Suprapubic skin (tissue), 4 donors: Measurements from ENCODE around the gene TNFRSF14. TPM values are rescaled to one million over a fixed set of nuclear protein-coding genes. Genes with fewer than 3 reads are reported as not detected.

ENCODE experiments used
- DNase-seq, 2 donors: peaks; one replicate each; pipeline ENCODE4 v3.0.0-alpha.2; 2019; ENCODE audit warnings: low spot score in 2 of 2
- H3K27ac ChIP-seq: fragments of 200-600 bp; sonication (generic); one replicate; pipeline ENCODE4 v1.5.1; 2019
- H3K27me3 ChIP-seq: fragments of 200-600 bp; sonication (generic); one replicate; pipeline ENCODE4 v1.5.1; 2019
- H3K36me3 ChIP-seq: fragments of 200-600 bp; sonication (generic); one replicate; pipeline ENCODE4 v1.5.1; 2019
- H3K4me1 ChIP-seq: fragments of 200-600 bp; sonication (generic); one replicate; pipeline ENCODE4 v1.5.1; 2019
- H3K4me3 ChIP-seq: fragments of 200-600 bp; sonication (generic); one replicate; pipeline ENCODE4 v1.5.1; 2019; ENCODE audit warnings: mild to moderate bottlenecking
- H3K9me3 ChIP-seq: fragments of 200-600 bp; sonication (generic); one replicate; pipeline ENCODE4 v1.5.1; 2019
- CTCF ChIP-seq, 2 donors: fragments of 200-600 bp in 1 of 2; fragments of 450-650 bp in 1 of 2; sonication (generic) in 1 of 2; IDR thresholded peaks; one replicate each; pipeline ENCODE4 v1.5.1; 2016 to 2019; ENCODE audit warnings: antibody characterized with exemption in 2 of 2, mild to moderate bottlenecking in 1 of 2, moderate library complexity in 1 of 2
- EP300 ChIP-seq: sonication (generic); formaldehyde crosslinking; IDR thresholded peaks from one replicate; pipeline ENCODE4 v1.6.1; 2017; ENCODE audit warnings: antibody characterized with exemption
- POLR2A ChIP-seq, 2 donors: fragments of 450-650 bp; IDR thresholded peaks; one replicate each; pipeline ENCODE4 v1.6.1; 2017; ENCODE audit warnings: antibody characterized with exemption in 2 of 2, mild to moderate bottlenecking in 2 of 2, moderate library complexity in 2 of 2
- POLR2AphosphoS5 ChIP-seq, 3 donors: sonication (generic); formaldehyde crosslinking; IDR thresholded peaks; one replicate each; pipeline ENCODE4 v1.6.1; 2017; ENCODE audit warnings: antibody characterized with exemption in 3 of 3
- WGBS: methylation state at CpG from one replicate; pipeline ENCODE4 v1.1.5; 2018; 5-methylcytosine and 5-hydroxymethylcytosine counted together
- total RNA-seq, 4 donors: library from RNA; depleted of rRNA; stranded (reverse); fragments of >200 nt; gene quantifications; one replicate each; pipeline ENCODE4 v1.1.0, GENCODE V29; 2016

TNFRSF14 gene
- total RNA-seq: 100 to 1,000 TPM in 1 of 4 donors, 10 to 100 TPM in 3; 33.3 to 111 (median 60.9) TPM

DNA sequence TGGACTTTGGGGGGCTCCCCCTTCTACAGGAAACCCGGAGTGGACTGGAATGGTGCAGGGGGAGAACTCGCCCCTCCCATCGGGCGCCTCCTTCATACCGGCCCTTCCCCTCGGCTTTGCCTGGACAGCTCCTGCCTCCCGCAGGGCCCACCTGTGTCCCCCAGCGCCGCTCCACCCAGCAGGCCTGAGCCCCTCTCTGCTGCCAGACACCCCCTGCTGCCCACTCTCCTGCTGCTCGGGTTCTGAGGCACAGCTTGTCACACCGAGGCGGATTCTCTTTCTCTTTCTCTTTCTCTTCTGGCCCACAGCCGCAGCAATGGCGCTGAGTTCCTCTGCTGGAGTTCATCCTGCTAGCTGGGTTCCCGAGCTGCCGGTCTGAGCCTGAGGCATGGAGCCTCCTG lies at the start of gene TNFRSF14:
TNFRSF14 (plus strand) TSS at position 95 of the 401 bp plus-strand sequence; CDS start at position 389, 294 bp downstream.
- TF ChIP-seq CTCF (IDR thresholded peaks at IDR 0.05) (no peak), EP300 (no peak), POLR2AphosphoS5 (IDR thresholded peaks at IDR 0.05) (no peak), POLR2A (IDR thresholded peaks at IDR 0.05) (no peak)
- Histone ChIP-seq H3K9me3 (no peaks in the 10 kb centered on the region), H3K27ac (peak within 1 kb of the TSS; percentile 94), H3K4me3 (peak within 1 kb of the TSS; percentile 58), H3K27me3 (no peaks in the 10 kb centered on the region), H3K36me3 (peaks cover 29% of the 10 kb centered on the region), H3K4me1 (peaks cover 43% of the 10 kb centered on the region)
- WGBS: 0% methylated on average over 12 of the region's 16 CpGs
- no peak for DNase-seq

DNA sequence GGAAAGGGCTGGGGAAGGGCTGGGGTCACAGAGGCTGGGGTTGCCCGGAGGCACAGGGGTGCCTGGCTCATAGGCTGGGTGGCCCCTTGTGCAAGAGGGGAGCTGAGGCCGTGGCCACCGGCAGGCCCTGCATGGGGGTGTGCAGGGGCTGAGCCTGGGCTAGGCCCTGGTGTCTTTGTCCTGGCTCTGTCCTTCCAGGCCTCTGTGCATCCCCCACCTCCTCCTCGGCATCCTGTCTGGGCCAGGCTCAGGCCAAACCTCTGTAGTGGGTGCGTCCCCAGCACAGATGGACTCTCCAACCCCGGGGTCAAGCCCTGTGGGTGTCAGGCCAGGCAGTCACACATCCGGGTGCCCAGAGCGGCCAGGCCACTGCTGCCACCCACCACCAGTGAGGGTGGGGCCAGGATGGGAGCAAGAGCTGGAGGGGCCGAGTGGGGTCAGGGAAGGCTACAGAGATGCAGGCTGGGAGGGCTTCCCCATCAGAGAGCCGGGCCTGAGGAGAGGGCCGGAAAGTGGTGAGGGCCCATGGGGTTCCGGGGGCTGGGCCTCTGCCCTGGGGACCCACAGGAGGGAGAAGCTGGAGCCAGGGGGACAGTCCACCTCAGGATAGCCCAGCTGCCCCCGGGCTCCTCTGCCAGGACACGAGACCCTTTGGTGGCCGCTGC lies 49.1 kb upstream of the TNFRSF14 start:
- 63% methylated on average over 6 of the region's 15 CpGs for WGBS
- H3K36me3 ChIP-seq: peaks cover 49% of the 10 kb centered on the region
- H3K27me3 ChIP-seq: peaks cover 27% of the 10 kb centered on the region
- no peak overlapping the region for H3K27ac ChIP-seq
- peaks cover 18% of the 10 kb centered on the region for H3K4me1 ChIP-seq
- TF ChIP-seq CTCF (IDR thresholded peaks at IDR 0.05) (no peak), EP300 (no peak), POLR2AphosphoS5 (IDR thresholded peaks at IDR 0.05) (no peak), POLR2A (IDR thresholded peaks at IDR 0.05) (no peak)
- DNase-seq: no peak
- no peaks in the 10 kb centered on the region for H3K9me3 ChIP-seq
- H3K4me3 ChIP-seq: no peak overlapping the region

DNA sequence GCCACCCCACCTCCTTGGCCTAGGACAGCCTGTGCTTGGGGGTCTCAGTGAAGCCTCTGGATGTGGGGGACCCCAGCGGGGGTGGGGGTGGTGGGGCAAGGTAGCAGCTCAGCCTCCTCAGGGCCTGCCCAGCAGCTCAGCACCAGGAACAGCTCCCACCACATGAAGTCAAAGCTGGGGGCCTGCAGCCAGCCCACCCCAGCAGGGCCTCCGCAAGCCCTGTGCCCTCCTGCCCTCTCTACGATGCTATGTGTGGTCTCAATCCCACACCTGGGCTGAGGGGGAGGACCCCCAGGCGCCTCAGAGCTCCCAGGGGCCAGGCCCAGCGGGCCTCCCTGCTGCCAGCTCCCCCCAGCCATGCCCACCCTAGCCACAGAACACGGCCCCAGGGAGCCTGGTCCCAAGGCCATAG lies 48.4 kb upstream of the TNFRSF14 start:
- Histone ChIP-seq H3K27me3 (peaks cover 20% of the 10 kb centered on the region), H3K36me3 (peaks cover 53% of the 10 kb centered on the region), H3K4me1 (peaks cover 18% of the 10 kb centered on the region), H3K9me3 (no peaks in the 10 kb centered on the region), H3K27ac (no peak overlapping the region), H3K4me3 (no peak overlapping the region)
- DNase-seq: no peak
- no peak for TF ChIP-seq POLR2AphosphoS5 (IDR thresholded peaks at IDR 0.05)
- no peak for TF ChIP-seq EP300
- WGBS: no CpG with 5 or more reads among the region's 6 CpGs

DNA sequence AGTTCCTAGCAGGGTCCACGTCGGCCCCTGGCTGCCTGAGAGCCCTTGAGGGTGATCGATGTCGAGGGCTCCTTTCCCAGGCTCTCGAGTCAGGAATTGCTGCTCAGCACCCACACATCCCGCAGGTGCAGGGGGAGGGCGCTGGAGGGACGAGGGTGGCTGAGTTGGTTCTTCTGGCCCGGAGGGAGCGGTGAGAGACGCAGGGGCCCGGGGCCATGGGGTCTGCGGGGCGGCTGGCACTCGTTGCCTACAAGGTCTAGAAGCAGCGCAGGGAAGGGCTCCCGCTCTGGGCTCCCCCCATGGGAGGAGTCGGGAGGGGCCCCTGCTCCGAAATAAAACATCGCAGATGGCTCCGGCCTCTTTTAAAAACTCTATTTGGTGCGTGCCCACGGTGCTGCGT lies 48.0 kb upstream of the TNFRSF14 start:
- Histone ChIP-seq H3K27me3 (peaks cover 17% of the 10 kb centered on the region), H3K9me3 (no peaks in the 10 kb centered on the region), H3K4me3 (no peak overlapping the region), H3K27ac (no peak overlapping the region), H3K4me1 (peaks cover 18% of the 10 kb centered on the region), H3K36me3 (peaks cover 57% of the 10 kb centered on the region)
- no peak for DNase-seq
- WGBS: 88% methylated on average over 11 of the region's 24 CpGs
- TF ChIP-seq EP300 (no peak), POLR2AphosphoS5 (IDR thresholded peaks at IDR 0.05) (no peak), POLR2A (IDR thresholded peaks at IDR 0.05) (no peak), CTCF (IDR thresholded peaks at IDR 0.05) (no peak)

GRCh38 chr1:2508751-2509150 lies 47.4 kb upstream of the TNFRSF14 start:
- Histone ChIP-seq H3K4me3 (no peak overlapping the region), H3K36me3 (peaks cover 63% of the 10 kb centered on the region), H3K27me3 (peaks cover 13% of the 10 kb centered on the region), H3K27ac (no peak overlapping the region), H3K4me1 (peaks cover 15% of the 10 kb centered on the region), H3K9me3 (no peaks in the 10 kb centered on the region)
- TF ChIP-seq POLR2AphosphoS5 (IDR thresholded peaks at IDR 0.05): no peak
- TF ChIP-seq POLR2A (IDR thresholded peaks at IDR 0.05): no peak
- no peak for TF ChIP-seq EP300
- TF ChIP-seq CTCF (IDR thresholded peaks at IDR 0.05): no peak
- 99% methylated on average over 20 of the region's 29 CpGs for WGBS
- DNase-seq: no peak
